H9 (cell line): ENCODE measurements around the gene ATRN. TPM values are rescaled to one million over a fixed set of nuclear protein-coding genes. Genes with fewer than 3 reads are reported as not detected.

Experiments
- DNase-seq: peaks from one replicate; pipeline ENCODE4 v3.0.0-alpha.2; 2017
- H2AFZ ChIP-seq: one replicate; pipeline ENCODE4 v1.6.1; 2013; ENCODE audit warnings: mild to moderate bottlenecking, low read length, control low read depth, moderate library complexity
- H2AK5ac ChIP-seq: 2 replicates; pipeline ENCODE4 v1.6.1; 2013; ENCODE audit warnings: low read length, control low read depth, mixed read lengths; ENCODE audit not compliant: insufficient read length
- H2BK120ac ChIP-seq: one replicate; pipeline ENCODE4 v1.6.1; 2013; ENCODE audit warnings: low read depth, mild to moderate bottlenecking, low read length, control low read depth, inconsistent platforms; ENCODE audit not compliant: poor library complexity, severe bottlenecking
- H2BK12ac ChIP-seq: 2 replicates; pipeline ENCODE4 v1.6.1; 2013; ENCODE audit warnings: low read length, control low read depth, mixed read lengths, low read depth; ENCODE audit not compliant: insufficient read length
- H2BK15ac ChIP-seq: 2 replicates; pipeline ENCODE4 v1.6.1; 2013; ENCODE audit warnings: low read depth, low read length, control low read depth
- H2BK20ac ChIP-seq: one replicate; pipeline ENCODE4 v1.6.1; 2013; ENCODE audit warnings: low read depth, mild to moderate bottlenecking, low read length, control low read depth, inconsistent platforms; ENCODE audit not compliant: poor library complexity, severe bottlenecking
- H2BK5ac ChIP-seq: 2 replicates; pipeline ENCODE4 v1.6.1; 2013; ENCODE audit warnings: low read length, control low read depth, mixed read lengths; ENCODE audit not compliant: insufficient read length
- H3K14ac ChIP-seq: 2 replicates; pipeline ENCODE4 v1.6.1; 2013; ENCODE audit warnings: low read length, control low read depth; ENCODE audit not compliant: insufficient read depth
- H3K18ac ChIP-seq: 2 replicates; pipeline ENCODE4 v1.6.1; 2013; ENCODE audit warnings: low read depth, mild to moderate bottlenecking, mixed read lengths, low read length, control low read depth; ENCODE audit not compliant: insufficient read length
- H3K23ac ChIP-seq: 2 replicates; pipeline ENCODE4 v1.6.1; 2013; ENCODE audit warnings: low read length, control low read depth, mixed read lengths, low read depth; ENCODE audit not compliant: insufficient read length
- H3K23me2 ChIP-seq: 2 replicates; pipeline ENCODE4 v1.6.1; 2013; ENCODE audit warnings: low read depth, mild to moderate bottlenecking, mixed read lengths, low read length, control low read depth; ENCODE audit not compliant: insufficient read length, poor library complexity, severe bottlenecking
- H3K27ac ChIP-seq: 2 replicates; pipeline ENCODE4 v1.5.1; 2013; ENCODE audit warnings: low read length, control low read depth, mixed read lengths, low read depth; ENCODE audit not compliant: insufficient read length
- H3K27me3 ChIP-seq: 2 replicates; pipeline ENCODE4 v1.6.1; 2013; ENCODE audit warnings: low read length, control low read depth, inconsistent platforms; ENCODE audit not compliant: insufficient read depth
- H3K4ac ChIP-seq: 2 replicates; pipeline ENCODE4 v1.6.1; 2013; ENCODE audit warnings: low read depth, mild to moderate bottlenecking, control low read depth, inconsistent platforms, low read length, moderate library complexity
- H3K4me1 ChIP-seq: 2 replicates; pipeline ENCODE4 v1.6.1; 2013; ENCODE audit warnings: low read length, control low read depth, inconsistent platforms; ENCODE audit not compliant: insufficient read depth
- H3K4me2 ChIP-seq: 2 replicates; pipeline ENCODE4 v1.6.1; 2013; ENCODE audit warnings: low read length, control low read depth, mixed read lengths; ENCODE audit not compliant: insufficient read length, insufficient read depth
- H3K56ac ChIP-seq: 2 replicates; pipeline ENCODE4 v1.6.1; 2013; ENCODE audit warnings: low read depth, mild to moderate bottlenecking, mixed read lengths, low read length, control low read depth; ENCODE audit not compliant: insufficient read length
- H3K79me1 ChIP-seq: 2 replicates; pipeline ENCODE4 v1.6.1; 2013; ENCODE audit warnings: low read depth, mild to moderate bottlenecking, moderate library complexity, low read length, control low read depth, inconsistent platforms; ENCODE audit not compliant: insufficient read depth, poor library complexity, severe bottlenecking
- H3K79me2 ChIP-seq: 2 replicates; pipeline ENCODE4 v1.6.1; 2013; ENCODE audit warnings: low read length, control low read depth, inconsistent platforms; ENCODE audit not compliant: insufficient read depth
- H3K9ac ChIP-seq: 2 replicates; pipeline ENCODE4 v1.6.1; 2013; ENCODE audit warnings: low read length, control low read depth, mixed read lengths; ENCODE audit not compliant: insufficient read length; ENCODE audit errors: extremely low read depth
- H3K9me3 ChIP-seq: one replicate; pipeline ENCODE4 v1.6.1; 2013; ENCODE audit warnings: low read depth, low read length, inconsistent platforms; ENCODE audit not compliant: control insufficient read depth
- H3T11ph ChIP-seq: one replicate; pipeline ENCODE4 v1.6.1; 2013; ENCODE audit warnings: mild to moderate bottlenecking, low read length, control low read depth, inconsistent platforms
- H4K20me1 ChIP-seq: one replicate; pipeline ENCODE4 v1.6.1; 2013; ENCODE audit not compliant: control insufficient read depth, insufficient read length, insufficient read depth
- H4K5ac ChIP-seq: 2 replicates; pipeline ENCODE4 v1.6.1; 2013; ENCODE audit warnings: low read depth, mild to moderate bottlenecking, mixed read lengths, low read length, control low read depth; ENCODE audit not compliant: insufficient read length
- H4K8ac ChIP-seq: replicated peaks from 2 replicates; pipeline ENCODE4 v1.6.1; 2013; ENCODE audit warnings: low read length, control low read depth, mixed read lengths, low read depth; ENCODE audit not compliant: insufficient read length
- H4K91ac ChIP-seq: 2 replicates; pipeline ENCODE4 v1.6.1; 2013; ENCODE audit warnings: low read depth, mild to moderate bottlenecking, moderate library complexity, mixed read lengths, low read length, control low read depth; ENCODE audit not compliant: insufficient read length
- H3K27ac Mint-ChIP-seq, 3 experiments: 2 replicates in 2 of 3; 3 replicates in 1 of 3; pipeline ENCODE4 v1.8.0; 2020 to 2021; ENCODE audit warnings: mixed read lengths in 3 of 3, mild to moderate bottlenecking in 1 of 3, moderate library complexity in 1 of 3
- H3K27me3 Mint-ChIP-seq: 2 replicates; pipeline ENCODE4 v1.8.0; 2021; ENCODE audit warnings: low read depth, mild to moderate bottlenecking, moderate library complexity, mixed read lengths
- H3K36me3 Mint-ChIP-seq, 3 experiments: 2 replicates in 2 of 3; 3 replicates in 1 of 3; pipeline ENCODE4 v1.8.0; 2020 to 2021; ENCODE audit warnings: low read depth in 3 of 3, mixed read lengths in 3 of 3; ENCODE audit not compliant: insufficient read depth in 1 of 3
- H3K4me1 Mint-ChIP-seq, 2 experiments: 2 replicates each; pipeline ENCODE4 v1.8.0; 2020; ENCODE audit warnings: mixed read lengths in 2 of 2
- H3K4me3 Mint-ChIP-seq, 2 experiments: 2 replicates in 1 of 2; 3 replicates in 1 of 2; pipeline ENCODE4 v1.8.0; 2020 to 2021; ENCODE audit warnings: mild to moderate bottlenecking in 2 of 2, mixed read lengths in 2 of 2, moderate library complexity in 1 of 2
- H3K9me3 Mint-ChIP-seq, 2 experiments: 2 replicates in 1 of 2; 3 replicates in 1 of 2; pipeline ENCODE4 v1.8.0; 2020; ENCODE audit warnings: mild to moderate bottlenecking in 2 of 2, mixed read lengths in 2 of 2, moderate library complexity in 1 of 2
- WGBS: extraction: QIAGEN DNeasy Blood & Tissue Kit; methylation state at CpG from one replicate; pipeline ENCODE4 v1.1.7; 2013; ENCODE audit warnings: missing lambda C conversion rate, low lambda C conversion rate, mixed read lengths; ENCODE audit not compliant: insufficient read length; ENCODE audit errors: extremely low coverage; 5-methylcytosine and 5-hydroxymethylcytosine counted together
- total RNA-seq: library from RNA; stranded (reverse); gene quantifications from 2 replicates; pipeline ENCODE4 v1.2.1, GENCODE V29; 2021
- TF ChIP-seq, protein P1 (sequence below): fragments of 200-600 bp; sonication (generic); conservative IDR thresholded peaks from 3 replicates; pipeline ENCODE4 v1.8.0; 2021; ENCODE audit warnings: antibody characterized with exemption, mild to moderate bottlenecking

The ATRN gene
- total RNA-seq, 1 experiment from 2014 or later = 23.1 TPM

DNA sequence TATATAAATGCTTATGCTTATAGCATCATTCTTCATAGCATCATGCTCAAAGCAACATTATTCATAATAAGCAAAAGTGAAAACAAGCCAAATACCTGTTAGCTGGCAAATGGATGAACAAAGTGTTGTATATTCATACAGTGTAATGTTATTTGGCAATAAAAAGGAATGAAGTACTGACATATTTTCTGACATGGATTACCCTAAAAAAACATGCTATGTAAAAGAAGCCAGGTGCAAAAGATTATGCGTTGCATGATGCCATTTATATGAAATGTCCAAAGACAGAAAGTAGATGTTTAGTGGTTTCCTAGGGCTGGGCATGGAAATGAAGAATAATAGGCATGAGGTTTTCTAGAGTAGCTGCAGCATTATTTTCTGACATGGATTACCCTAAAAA lies 115.3 kb downstream of the ATRN start:
- Mint-ChIP-seq H3K4me1 (no peaks in the 10 kb centered on the region), H3K27ac (no peak overlapping the region), H3K9me3 (peaks cover 7 to 19% of the 10 kb centered on the region in 2 experiments; a peak in 3 of 5 replicates), H3K36me3 (peaks cover 10 to 48% (median 41%) of the 10 kb centered on the region in 3 experiments), H3K27me3 (no peaks in the 10 kb centered on the region), H3K4me3 (no peak overlapping the region)
- WGBS = no CpG with 5 or more reads among the region's 1 CpG
- no peaks in the 10 kb centered on the region for H3K9me3 ChIP-seq
- H3K27me3 ChIP-seq = no peaks in the 10 kb centered on the region
- no peak overlapping the region for H3K18ac ChIP-seq
- no peak overlapping the region for H3K4ac ChIP-seq
- no peak overlapping the region for H4K8ac ChIP-seq
- no peak overlapping the region for H2BK5ac ChIP-seq
- H2BK120ac ChIP-seq = no peak overlapping the region
- no peak overlapping the region for H4K91ac ChIP-seq
- no peak overlapping the region for H3K27ac ChIP-seq
- H2AFZ ChIP-seq = no peak overlapping the region
- no peak overlapping the region for H3K9ac ChIP-seq
- H2BK15ac ChIP-seq = no peak overlapping the region
- H3K14ac ChIP-seq = no peak overlapping the region
- H3K79me2 ChIP-seq = no peaks in the 10 kb centered on the region
- H3K4me2 ChIP-seq = no peak overlapping the region
- no peak for DNase-seq
- no peaks in the 10 kb centered on the region for H3K4me1 ChIP-seq
- H3K79me1 ChIP-seq = no peaks in the 10 kb centered on the region
- no peak overlapping the region for H3K23ac ChIP-seq
- H2AK5ac ChIP-seq = no peak overlapping the region
- no peaks in the 10 kb centered on the region for H3K23me2 ChIP-seq
- no peak overlapping the region for H2BK12ac ChIP-seq
- TF ChIP-seq, protein P1, sequence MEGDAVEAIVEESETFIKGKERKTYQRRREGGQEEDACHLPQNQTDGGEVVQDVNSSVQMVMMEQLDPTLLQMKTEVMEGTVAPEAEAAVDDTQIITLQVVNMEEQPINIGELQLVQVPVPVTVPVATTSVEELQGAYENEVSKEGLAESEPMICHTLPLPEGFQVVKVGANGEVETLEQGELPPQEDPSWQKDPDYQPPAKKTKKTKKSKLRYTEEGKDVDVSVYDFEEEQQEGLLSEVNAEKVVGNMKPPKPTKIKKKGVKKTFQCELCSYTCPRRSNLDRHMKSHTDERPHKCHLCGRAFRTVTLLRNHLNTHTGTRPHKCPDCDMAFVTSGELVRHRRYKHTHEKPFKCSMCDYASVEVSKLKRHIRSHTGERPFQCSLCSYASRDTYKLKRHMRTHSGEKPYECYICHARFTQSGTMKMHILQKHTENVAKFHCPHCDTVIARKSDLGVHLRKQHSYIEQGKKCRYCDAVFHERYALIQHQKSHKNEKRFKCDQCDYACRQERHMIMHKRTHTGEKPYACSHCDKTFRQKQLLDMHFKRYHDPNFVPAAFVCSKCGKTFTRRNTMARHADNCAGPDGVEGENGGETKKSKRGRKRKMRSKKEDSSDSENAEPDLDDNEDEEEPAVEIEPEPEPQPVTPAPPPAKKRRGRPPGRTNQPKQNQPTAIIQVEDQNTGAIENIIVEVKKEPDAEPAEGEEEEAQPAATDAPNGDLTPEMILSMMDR = no peak
- no peak overlapping the region for H3K56ac ChIP-seq
- no peak overlapping the region for H4K5ac ChIP-seq
- H4K20me1 ChIP-seq = no peaks in the 10 kb centered on the region
- no peak overlapping the region for H2BK20ac ChIP-seq
- no peak overlapping the region for H3T11ph ChIP-seq
